Cardiac septum (tissue), 1 donor: Measurements from ENCODE around the gene SETD2. TPM values are rescaled to one million over a fixed set of nuclear protein-coding genes. Genes with fewer than 3 reads are reported as not detected.
"Not testable (repeated sequence)": the region's sequence is repeated elsewhere in the genome, so short reads cannot be mapped to it uniquely, and the experiment has no call there.

Experiments used
- DNase-seq: peaks from one replicate; pipeline ENCODE4 v3.0.0-alpha.2; 2020; ENCODE audit warnings: low spot score
- intact Hi-C: fragments of 100-400 bp; cut with DNase I; formaldehyde crosslinking; loops from one replicate; pipeline ENCODE4 v1.14.0; 2022
- total RNA-seq: library from RNA; stranded (reverse); fragmentation: NEBNext Ultra II Directional; extraction: Animal tissue kit (Norgen Biotek cat#: 25700); gene quantifications from one replicate; pipeline ENCODE4 v1.2.1, GENCODE V29; 2021
- donor health status: DM: no; HTN: no; CAD: no.

Gene SETD2
- total RNA-seq, 1 donor from 2014 or later, result 35.6 TPM

GRCh38 chr3:47109393-47109792 is 54.5 kb downstream of the SETD2 start:
- intact Hi-C loops, result no loop called here
- DNase-seq, result no peak

DNA sequence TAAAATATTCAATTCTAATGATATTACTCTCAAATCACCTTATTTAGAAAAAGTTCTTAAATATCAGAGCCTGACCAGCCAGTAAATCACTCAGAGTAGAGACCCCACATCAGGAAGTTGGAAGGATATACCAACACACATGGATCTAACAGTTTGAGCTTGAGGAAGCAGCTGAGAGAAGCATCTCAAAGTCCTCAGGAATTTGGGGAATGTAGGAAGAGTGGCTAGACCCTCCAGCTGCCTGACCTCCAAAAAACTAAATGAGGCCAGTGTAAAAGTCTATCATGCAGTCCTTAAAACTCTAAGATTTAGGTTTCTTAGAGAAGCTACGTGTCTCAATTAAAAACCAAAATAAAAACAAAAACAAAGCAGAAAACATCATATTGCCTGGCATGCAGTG is 55.4 kb downstream of the SETD2 start:
- no peak for DNase-seq
- intact Hi-C loops, result no loop called here

- no peak for DNase-seq
- intact Hi-C loops, result no loop called here
Observed at GRCh38 chr3:47104259-47104658, 59.7 kb downstream of the SETD2 start.

DNA sequence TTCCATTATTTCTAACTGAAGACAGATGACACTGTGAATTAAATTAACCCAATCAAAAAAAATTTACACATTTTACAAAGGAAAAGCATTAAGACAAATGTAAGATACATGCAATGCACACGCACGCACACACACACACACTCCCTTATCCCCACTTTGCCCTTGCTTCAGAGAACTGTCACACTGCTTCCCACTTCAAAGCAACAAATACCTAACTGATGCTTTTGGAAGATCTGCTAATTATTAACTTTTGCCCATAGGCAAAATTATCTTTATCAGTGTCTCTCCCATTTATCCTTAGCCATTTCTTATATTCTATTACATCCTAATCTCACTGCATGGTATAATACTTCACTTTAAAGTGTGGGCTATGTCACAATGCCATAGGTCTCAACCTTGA is 60.3 kb downstream of the SETD2 start:
- intact Hi-C loops, result no loop called here
- DNase-seq, result no peak

DNA sequence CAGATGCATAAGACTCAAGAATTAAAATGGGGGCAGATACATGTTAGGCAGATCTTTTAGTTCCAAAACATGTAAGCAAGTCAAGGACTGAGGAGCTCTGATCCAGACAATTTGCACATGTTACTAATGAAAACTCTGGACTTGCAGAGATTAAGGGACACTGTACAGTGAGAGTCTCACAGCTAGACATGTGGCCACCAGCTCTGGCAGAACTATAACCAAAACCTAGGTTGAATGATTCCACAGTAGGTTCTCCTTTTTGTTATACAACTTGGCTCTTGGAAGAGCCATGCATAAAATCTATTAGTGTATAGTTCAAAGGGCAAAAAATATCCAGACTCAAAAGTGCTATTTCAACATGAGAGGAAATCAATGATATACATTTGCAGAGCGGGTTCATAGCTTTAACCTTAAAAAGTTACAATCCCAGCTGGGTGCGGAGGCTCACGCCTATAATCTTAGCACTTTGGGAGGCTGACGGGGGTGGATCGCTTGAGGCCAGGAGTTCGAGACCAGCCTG is 61.8 kb downstream of the SETD2 start:
- DNase-seq, result no peak
- intact Hi-C loops, result no loop called here

DNA sequence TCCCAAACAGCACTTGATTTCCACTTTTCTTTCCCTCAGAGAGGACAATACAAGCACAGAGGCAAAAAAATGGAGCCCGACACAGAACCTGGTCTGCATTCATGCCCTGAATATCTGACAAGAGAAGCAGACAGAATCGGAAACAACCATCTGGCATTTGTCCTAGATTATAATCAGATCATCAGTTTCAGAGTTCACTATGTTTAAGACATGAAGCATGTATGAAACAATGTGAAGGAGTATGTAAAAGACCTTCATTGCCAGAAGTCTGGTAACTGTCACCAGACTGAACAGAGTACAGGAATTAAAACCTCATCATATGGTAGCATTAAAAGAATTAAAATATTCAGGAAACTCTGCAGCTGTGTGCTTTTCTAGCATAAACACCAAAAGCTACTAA is 65.0 kb downstream of the SETD2 start:
- DNase-seq, result no peak
- intact Hi-C loops, result no loop called here

DNA sequence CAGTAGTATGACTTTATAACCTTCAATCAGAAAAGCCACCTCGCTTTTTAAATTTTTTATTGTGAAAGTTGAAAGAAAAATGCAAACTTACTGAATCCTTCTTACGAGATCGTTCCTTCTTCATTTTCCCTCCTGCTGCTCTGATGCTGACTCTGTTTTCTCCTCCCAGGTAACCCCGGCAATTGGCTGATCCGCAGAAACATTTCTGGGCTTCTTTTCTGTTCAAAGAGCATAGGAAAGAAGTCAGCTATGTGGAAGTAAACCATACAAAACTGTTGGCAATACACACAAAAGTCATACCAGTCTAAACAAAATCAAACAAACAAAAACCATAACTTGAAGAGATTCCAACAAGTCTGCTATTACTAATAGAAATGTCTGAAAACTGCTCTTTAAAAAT is 66.0 kb downstream of the SETD2 start:
- DNase-seq, result no peak
- intact Hi-C loops, result no loop called here

DNA sequence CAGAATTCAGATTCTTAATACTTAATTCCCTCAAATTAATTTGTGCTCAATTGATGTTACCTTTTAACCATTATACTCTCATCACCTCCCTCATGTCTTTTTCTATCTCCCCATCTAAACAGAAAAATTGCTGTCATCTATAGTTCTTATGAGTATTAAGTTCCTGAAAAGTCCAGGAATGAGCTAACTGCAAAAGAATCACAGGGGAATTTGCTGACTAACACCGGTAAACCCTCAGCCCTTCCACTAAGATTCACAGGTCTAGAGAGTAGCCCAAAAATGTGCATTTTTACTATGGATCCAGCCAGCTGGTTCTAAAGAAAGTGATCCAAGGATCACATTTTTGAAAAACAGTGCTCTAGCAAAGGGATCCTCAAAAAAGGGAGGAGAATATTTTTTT is 67.0 kb downstream of the SETD2 start:
- DNase-seq, result no peak

GRCh38 chr3:47092090-47092489 is 71.8 kb downstream of the SETD2 start:
- intact Hi-C loops, result no loop called here
- no peak for DNase-seq

More for the DNA sequence above, 67.0 kb downstream of the SETD2 start:
- intact Hi-C loops, result no loop called here

- DNase-seq, result no peak
- intact Hi-C loops, result no loop called here
Observed at GRCh38 chr3:47089630-47090029, 74.3 kb downstream of the SETD2 start.

GRCh38 chr3:47086071-47086470 is 77.8 kb downstream of the SETD2 start:
- intact Hi-C loops, result no loop called here

DNA sequence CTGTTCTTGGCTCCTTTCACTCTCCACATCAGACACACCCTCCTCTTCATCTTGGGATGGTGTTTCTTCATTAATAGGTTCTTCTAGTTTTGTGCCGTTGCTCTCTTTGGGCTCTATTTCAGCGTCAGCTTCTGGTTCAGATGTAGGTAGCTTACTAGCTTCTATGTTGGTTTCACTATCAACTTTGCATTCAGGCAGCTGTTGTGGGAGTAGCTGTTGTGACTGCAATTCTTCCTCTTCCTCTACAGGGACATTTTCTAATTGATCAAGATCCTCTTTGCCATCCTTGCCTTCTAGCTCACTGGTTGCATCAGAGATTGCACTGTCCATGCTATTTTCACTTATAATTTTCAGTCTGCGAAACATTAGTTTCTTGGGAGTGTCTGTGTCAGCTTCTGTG is 80.1 kb downstream of the SETD2 start:
- DNase-seq, result no peak
- intact Hi-C loops, result no loop called here

More at GRCh38 chr3:47086071-47086470, 77.8 kb downstream of the SETD2 start:
- DNase-seq, result no peak

DNA sequence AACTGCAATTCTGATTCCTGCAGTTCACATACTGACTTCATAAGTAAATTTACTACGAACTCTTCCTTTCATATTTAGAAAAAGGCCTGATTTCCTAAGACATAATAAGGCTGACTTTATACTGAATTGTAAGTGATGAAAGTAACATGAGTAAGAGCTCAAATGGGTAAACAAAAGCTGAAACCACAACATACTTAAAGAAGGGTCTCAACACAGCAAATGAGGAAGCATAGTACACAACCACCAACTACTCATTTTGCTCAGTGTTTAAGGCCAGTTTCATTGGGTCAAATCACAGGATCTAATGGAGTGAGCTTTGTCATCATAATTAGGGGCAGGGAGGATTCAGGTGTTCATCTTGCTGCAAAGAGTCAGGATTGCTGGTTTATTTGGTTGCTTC is 81.4 kb downstream of the SETD2 start:
- no peak for DNase-seq
- intact Hi-C loops, result no loop called here

DNA sequence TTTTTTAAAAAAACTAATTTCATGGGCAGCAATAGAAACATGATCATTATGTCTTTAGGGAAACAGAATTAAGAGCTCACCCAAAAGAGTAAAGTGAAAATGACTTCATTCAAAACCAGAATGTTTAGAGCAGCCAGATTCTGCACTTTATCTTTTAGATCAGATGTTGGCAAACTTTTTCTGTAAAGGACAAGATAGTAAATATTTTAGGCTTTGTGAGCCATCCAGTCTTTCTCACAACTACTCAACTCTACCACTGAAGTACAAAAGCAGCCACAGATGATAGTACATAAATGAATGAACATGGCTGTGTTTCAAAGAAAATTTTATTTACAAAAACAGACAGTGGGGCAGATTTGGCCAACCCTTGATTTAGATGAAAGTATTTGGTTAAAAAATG is 84.5 kb downstream of the SETD2 start:
- intact Hi-C loops, result no loop called here

DNA sequence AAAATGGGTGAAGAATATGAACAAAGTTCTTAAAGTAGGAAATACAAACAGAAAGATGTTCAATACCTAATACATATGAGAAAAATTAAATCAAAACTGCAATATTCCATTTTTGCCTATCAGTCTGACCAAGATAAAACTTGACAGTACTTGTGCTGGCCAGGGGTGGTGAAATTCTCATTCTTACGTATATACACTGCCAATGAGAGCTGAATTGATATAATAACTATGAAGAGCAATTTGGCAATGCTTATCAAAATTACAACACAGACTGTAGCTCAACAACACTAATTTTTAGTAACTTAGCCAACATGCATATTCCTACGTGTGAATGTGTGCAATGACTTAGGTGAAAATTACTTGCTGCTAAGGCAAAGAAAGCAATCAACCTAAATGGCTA is 90.2 kb downstream of the SETD2 start:
- no peak for DNase-seq
- intact Hi-C loops, result no loop called here

More for the DNA sequence above, 84.5 kb downstream of the SETD2 start:
- DNase-seq, result no peak

- intact Hi-C loops, result no loop called here
- no peak for DNase-seq
Observed at GRCh38 chr3:47070770-47071169, 93.1 kb downstream of the SETD2 start.

DNA sequence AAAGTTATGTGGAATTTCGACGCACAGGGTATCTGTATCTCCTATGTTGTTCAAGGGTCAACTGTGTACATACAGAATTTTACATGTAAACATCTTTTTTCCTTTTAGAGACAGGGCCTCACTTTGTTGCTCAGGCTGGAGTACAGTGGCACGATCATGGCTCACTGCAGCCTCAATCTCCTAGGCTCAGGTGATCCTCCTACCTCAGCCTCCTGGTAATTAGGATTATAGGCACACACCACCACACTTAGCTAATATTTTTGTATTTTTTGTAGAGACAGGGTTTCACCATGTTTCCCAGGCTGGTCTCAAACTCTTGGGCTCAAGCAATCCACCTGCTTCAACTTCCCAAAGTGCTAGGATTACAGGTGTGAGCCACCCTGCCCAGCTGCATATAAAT is 97.7 kb downstream of the SETD2 start:
- DNase-seq, intact Hi-C loops: not testable (repeated sequence)

GRCh38 chr3:47065681-47066080 is 98.2 kb downstream of the SETD2 start:
- intact Hi-C loops, result no loop called here
- DNase-seq, result no peak

DNA sequence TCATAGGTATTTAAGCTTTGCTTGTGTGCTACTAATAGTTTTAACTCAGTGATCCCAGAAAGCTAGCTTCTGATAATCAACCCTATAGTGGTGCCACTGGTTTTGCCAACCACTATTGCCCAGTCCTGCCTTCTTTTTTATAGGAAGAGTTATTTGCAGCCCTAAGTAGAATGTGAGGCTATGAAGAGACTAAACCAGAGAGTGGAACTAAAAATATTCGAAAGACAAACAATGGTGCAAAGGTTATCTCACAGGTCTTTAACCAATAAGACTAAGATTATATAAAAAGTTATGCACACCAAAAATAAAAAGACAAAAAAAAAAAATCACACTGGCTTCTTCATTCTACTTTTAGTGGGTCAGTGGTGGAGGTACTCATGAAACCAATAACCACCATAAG is 98.9 kb downstream of the SETD2 start:
- intact Hi-C loops, result no loop called here
- no peak for DNase-seq

DNA sequence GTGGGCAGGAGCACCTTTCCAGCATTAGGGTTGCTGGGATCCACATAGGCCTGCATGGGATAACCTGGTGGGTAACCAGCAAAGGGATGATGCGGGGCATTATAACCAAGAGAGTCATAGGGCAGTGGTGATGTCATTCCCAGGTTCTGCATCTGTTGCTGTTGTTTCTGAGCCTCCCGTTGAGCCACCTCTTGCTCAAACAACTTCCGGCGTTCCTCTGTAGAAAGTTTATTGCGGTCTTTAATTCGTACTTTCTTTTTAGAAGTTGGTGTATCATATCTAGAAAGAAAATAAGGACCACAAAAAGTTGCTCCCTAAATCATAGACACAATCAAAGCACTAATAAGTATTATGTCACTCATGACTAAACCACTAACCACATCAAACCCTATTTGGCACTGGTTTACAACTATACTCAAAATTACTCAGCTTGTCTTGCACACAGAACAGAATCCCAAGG is 106.7 kb downstream of the SETD2 start:
- DNase-seq, result no peak
- intact Hi-C loops, result no loop called here

GRCh38 chr3:47056705-47057104 is 107.2 kb downstream of the SETD2 start:
- DNase-seq, result no peak
- intact Hi-C loops, result no loop called here

- intact Hi-C loops, result no loop called here
- no peak for DNase-seq
Observed at GRCh38 chr3:47054412-47054811, 109.5 kb downstream of the SETD2 start.
